ENCODE data around the gene RLN2.
"Not testable (repeated sequence)": the region's sequence is repeated elsewhere in the genome, so short reads cannot be mapped to it uniquely, and the experiment has no call there.

DNA sequence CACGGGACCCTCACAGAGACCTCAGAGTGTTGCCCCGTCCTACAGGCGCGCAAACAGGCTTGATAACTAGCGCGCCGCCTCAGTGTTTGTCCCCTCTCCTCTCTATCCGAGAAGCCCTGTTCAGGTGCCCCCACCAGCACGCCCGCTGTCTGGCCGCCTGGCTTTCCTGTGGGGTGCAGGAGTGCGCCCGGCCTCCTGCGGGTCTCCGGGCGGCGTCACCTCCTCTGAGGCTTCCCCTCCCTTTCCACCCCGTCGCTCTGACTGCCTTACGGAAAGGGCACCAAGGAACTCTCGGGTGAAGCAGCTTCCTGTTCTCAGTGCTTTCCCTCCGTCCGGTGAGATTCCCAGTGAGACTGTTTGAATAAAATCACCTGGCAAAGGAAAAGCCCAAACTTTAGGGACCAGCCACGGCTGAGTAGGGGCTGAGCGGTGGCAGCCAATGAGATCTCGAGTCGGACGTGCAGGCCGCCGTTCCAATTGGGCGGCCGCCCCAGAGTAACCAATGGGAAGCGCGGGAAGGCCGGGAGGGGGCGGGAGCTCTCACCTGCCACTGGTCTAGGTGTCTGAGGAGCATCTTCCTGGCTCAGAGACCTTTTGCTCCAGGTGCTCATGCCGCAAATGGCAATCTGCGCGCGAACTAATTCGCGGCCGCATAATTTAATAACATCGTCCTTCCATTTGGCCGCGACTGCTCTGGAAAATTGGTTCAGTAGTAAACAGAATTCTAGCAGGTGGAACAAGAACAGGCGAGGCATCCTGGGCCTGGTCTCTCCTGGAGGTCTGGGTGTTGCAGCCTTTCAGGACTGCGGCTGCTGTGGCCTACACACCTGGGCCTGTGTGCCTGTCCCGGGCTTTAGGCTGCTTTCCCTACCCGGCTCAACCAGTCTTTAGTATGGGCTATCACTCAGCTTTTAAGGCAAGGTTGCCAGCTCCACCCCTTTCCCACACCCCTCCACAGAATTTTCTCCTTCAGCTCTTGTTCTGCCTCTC lies 34.8 kb upstream of the RLN2 start, which contains the start of gene RLN1:
- TF ChIP-seq EZH2 (IDR thresholded peaks at IDR 0.05; ENCODE audit: low read length, missing control alignments) = not testable (repeated sequence)
- TF ChIP-seq, protein P1, sequence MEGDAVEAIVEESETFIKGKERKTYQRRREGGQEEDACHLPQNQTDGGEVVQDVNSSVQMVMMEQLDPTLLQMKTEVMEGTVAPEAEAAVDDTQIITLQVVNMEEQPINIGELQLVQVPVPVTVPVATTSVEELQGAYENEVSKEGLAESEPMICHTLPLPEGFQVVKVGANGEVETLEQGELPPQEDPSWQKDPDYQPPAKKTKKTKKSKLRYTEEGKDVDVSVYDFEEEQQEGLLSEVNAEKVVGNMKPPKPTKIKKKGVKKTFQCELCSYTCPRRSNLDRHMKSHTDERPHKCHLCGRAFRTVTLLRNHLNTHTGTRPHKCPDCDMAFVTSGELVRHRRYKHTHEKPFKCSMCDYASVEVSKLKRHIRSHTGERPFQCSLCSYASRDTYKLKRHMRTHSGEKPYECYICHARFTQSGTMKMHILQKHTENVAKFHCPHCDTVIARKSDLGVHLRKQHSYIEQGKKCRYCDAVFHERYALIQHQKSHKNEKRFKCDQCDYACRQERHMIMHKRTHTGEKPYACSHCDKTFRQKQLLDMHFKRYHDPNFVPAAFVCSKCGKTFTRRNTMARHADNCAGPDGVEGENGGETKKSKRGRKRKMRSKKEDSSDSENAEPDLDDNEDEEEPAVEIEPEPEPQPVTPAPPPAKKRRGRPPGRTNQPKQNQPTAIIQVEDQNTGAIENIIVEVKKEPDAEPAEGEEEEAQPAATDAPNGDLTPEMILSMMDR (conservative IDR thresholded peaks at IDR 0.05 in 1 of 2, IDR thresholded peaks at IDR 0.05 in 1 of 2; ENCODE audit: low read depth in 1 of 2, low read length in 2 of 2) = not testable (repeated sequence)

Measured in fibroblast of lung (primary cell).